C4-2B (cell line): ENCODE results near the gene IFT57.

ENCODE experiments used
- ZFX ChIP-seq: fragments of 450-650 bp; IDR thresholded peaks from 2 replicates; pipeline ENCODE4 v1.6.1; 2017
- TF ChIP-seq, protein P1 (sequence below): fragments of 450-650 bp; conservative IDR thresholded peaks from 2 replicates; pipeline ENCODE4 v1.5.1; 2017; ENCODE audit warnings: mild to moderate bottlenecking

DNA sequence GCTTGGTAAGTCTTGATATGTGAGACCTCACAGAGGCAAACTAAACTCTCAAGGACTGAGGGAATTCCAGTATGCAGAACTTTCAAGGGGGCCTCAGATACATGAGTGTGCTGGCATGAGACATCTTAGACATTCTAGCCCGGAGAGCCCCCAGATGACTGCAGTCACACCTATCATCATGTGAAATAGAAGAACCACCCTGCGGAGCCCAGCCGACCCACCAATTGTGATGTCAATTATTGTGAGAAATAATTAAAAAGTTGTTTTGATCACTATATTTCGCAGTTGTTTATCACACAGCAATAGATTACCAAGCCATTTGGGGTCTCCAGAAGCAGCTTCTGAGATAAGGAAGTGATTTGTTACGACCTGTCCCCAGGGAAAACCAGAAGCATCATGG, 76.1 kb downstream of the IFT57 start:
- TF ChIP-seq, protein P1, sequence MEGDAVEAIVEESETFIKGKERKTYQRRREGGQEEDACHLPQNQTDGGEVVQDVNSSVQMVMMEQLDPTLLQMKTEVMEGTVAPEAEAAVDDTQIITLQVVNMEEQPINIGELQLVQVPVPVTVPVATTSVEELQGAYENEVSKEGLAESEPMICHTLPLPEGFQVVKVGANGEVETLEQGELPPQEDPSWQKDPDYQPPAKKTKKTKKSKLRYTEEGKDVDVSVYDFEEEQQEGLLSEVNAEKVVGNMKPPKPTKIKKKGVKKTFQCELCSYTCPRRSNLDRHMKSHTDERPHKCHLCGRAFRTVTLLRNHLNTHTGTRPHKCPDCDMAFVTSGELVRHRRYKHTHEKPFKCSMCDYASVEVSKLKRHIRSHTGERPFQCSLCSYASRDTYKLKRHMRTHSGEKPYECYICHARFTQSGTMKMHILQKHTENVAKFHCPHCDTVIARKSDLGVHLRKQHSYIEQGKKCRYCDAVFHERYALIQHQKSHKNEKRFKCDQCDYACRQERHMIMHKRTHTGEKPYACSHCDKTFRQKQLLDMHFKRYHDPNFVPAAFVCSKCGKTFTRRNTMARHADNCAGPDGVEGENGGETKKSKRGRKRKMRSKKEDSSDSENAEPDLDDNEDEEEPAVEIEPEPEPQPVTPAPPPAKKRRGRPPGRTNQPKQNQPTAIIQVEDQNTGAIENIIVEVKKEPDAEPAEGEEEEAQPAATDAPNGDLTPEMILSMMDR, result no peak
- no peak for TF ChIP-seq ZFX
